Measurements from ENCODE around the gene SEM1.

DNA sequence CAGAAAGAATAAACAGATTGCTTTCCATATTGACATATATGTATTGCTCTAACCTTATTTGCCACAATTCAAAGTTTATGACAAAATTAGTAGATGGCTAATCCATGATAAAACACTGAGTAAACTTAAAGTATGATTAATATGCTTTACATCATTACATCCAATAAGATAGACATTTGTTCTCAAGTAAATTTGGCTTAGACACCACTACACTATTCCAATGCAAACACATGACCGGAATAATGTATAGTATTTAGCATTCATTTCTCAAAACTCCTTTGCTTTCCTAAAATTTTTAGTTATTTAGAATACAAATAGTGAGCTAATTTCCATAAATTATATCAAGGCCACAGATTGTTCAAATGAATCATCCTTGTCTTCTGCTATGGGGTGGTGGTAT, 20.2 kb downstream of the SEM1 start:
- TF ChIP-seq, protein P1, sequence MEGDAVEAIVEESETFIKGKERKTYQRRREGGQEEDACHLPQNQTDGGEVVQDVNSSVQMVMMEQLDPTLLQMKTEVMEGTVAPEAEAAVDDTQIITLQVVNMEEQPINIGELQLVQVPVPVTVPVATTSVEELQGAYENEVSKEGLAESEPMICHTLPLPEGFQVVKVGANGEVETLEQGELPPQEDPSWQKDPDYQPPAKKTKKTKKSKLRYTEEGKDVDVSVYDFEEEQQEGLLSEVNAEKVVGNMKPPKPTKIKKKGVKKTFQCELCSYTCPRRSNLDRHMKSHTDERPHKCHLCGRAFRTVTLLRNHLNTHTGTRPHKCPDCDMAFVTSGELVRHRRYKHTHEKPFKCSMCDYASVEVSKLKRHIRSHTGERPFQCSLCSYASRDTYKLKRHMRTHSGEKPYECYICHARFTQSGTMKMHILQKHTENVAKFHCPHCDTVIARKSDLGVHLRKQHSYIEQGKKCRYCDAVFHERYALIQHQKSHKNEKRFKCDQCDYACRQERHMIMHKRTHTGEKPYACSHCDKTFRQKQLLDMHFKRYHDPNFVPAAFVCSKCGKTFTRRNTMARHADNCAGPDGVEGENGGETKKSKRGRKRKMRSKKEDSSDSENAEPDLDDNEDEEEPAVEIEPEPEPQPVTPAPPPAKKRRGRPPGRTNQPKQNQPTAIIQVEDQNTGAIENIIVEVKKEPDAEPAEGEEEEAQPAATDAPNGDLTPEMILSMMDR (IDR thresholded peaks at IDR 0.05) = no peak
- no peak for TF ChIP-seq POLR2A (IDR thresholded peaks at IDR 0.05)
